ENCODE data around the gene TP53TG3E. TPM values are rescaled to one million over a fixed set of nuclear protein-coding genes. Genes with fewer than 3 reads are reported as not detected.
"Not testable (repeated sequence)": the region's sequence is repeated elsewhere in the genome, so short reads cannot be mapped to it uniquely, and the experiment has no call there.

Gene TP53TG3E, protein sequence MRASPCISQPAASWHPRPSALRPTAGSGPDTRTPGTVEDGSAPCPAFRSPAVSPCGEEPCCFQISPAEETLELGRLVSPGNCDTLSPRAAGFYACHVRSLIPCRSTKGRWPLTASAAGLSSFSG
- not detected for total RNA-seq

DNA sequence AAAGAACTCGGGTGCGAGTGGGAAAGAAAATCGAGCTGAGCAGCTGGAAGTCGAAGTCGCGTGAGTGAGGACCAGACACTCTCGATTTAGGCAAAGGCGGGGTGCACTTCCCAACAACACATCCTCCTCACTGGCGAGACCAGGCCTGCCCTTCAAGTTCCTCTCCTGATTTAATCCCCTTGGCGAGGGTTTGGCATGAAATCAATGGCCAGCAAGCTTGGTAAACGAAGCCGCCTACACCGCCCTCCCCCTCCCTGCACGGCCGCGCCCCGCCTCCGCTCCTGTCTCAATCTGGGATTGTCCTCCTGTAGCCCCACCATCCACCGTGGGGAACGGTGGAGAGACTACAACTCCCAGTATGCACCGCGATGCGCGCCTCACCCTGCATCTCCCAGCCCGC lies at the start of gene TP53TG3E:
TP53TG3E (plus strand) TSS at position 301 of the 400 bp plus-strand sequence; CDS start at position 369, 68 bp downstream.
- not testable (repeated sequence) for H3K4me3 ChIP-seq, H3K9me3 ChIP-seq, H3K36me3 ChIP-seq, H3K27ac ChIP-seq, H3K4me1 ChIP-seq, H3K27me3 ChIP-seq, ATAC-seq
- WGBS, 2 donors (ENCODE audit: low coverage in 1 of 2) = no CpG with 5 or more reads among the region's 25 CpGs

DNA sequence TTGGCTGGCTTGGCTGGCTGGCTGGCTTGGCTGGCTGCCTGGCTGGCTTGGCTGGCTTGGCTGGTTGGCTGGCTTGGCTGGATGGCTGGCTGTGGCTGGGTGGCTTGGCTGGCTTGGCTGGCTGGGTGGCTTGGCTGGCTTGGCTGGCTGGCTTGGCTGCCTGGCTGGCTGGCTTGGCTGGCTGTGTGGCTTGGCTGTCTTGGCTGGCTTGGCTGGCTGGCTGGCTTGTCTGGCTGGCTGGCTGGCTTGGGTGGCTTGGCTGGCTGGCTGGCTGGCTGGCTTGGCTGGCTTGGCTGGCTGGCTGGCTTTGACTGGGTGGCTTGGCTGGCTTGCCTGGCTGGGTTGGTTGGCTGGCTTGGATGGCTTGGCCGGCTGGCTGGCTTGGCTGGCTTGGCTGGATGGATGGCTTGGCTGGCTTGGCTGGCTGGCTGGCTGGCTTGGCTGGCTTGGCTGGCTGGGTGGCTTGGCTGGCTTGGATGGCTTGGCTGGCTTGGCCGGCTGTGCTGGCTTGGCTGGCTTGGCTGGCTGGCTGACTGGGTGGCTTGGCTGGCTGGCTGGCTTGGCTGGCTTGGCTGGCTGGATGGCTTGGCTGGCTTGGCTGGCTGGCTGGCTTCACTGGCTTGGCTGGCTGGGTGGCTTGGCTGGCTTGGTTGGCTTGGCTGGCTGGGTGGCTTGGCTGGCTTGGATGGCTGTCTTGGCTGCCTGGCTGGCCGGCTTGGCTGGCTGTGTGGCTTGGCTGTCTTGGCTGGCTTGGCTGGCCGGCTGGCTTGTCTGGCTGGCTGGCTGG lies 32.3 kb downstream of the TP53TG3E start:
- not testable (repeated sequence) for ATAC-seq, H3K4me3 ChIP-seq, H3K4me1 ChIP-seq, H3K27me3 ChIP-seq, H3K36me3 ChIP-seq, H3K27ac ChIP-seq
- peaks cover 0 to 23% (median 0%) of the 10 kb centered on the region in 3 donors for H3K9me3 ChIP-seq
- 36 to 73% methylated on average over 1 to 2 of the region's 4 CpGs for WGBS, 2 donors (ENCODE audit: low coverage in 1 of 2)

DNA sequence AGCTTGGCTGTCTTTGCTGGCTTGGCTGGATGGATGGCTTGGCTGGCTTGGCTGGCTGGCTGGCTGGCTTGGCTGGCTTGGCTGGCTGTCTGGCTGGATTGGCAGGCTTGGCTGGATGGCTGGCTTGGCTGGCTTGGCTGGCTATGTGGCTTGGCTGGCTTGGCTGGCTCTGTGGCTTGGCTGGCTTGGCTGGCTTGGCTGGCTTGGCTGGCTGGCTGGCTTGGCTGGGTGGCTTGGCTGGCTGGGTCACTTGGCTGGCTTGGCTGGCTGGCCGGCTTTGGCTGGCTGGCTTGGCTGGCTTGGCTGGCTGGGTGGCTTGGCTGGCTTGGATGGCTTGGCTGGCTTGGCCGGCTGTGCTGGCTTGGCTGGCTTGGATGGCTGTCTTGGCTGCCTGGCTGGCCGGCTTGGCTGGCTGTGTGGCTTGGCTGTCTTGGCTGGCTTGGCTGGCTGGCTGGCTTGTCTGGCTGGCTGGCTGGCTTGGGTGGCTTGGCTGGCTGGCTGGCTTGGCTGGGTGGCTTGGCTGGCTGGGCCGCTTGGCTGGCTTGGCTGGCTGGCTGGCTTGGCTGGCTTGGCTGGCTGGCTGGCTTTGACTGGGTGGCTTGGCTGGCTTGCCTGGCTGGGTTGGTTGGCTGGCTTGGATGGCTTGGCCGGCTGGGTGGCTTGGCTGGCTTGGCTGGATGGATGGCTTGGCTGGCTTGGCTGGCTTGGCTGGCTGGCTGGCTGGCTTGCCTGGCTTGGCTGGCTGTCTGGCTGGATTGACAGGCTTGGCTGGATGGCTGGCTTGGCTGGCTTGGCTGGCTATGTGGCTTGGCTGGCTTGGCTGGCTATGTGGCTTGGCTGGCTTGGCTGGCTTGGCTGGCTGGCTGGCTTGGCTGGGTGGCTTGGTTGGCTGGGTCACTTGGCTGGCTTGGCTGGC lies 33.8 kb downstream of the TP53TG3E start:
- not testable (repeated sequence) for H3K4me1 ChIP-seq, H3K36me3 ChIP-seq, H3K27me3 ChIP-seq, H3K4me3 ChIP-seq, ATAC-seq, H3K27ac ChIP-seq
- peaks cover 0 to 23% (median 0%) of the 10 kb centered on the region in 3 donors for H3K9me3 ChIP-seq
- WGBS, 2 donors (ENCODE audit: low coverage in 1 of 2) = 75 to 82% methylated on average over 3 to 4 of the region's 5 CpGs

DNA sequence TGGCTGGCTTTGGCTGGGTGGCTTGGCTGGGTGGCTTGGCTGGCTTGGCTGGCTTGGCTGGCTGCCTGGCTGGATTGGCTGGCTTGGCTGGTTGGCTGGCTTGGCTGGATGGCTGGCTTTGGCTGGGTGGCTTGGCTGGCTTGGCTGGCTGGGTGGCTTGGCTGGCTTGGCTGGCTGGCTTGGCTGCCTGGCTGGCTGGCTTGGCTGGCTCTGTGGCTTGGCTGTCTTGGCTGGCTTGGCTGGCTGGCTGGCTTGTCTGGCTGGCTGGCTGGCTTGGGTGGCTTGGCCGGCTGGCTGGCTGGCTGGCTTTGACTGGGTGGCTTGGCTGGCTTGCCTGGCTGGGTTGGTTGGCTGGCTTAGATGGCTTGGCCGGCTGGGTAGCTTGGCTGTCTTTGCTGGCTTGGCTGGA lies 34.4 kb downstream of the TP53TG3E start:
- H3K27ac ChIP-seq, H3K36me3 ChIP-seq, H3K4me1 ChIP-seq, H3K4me3 ChIP-seq, ATAC-seq, H3K27me3 ChIP-seq: not testable (repeated sequence)
- H3K9me3 ChIP-seq = peaks cover 0 to 23% (median 0%) of the 10 kb centered on the region in 3 donors
- WGBS, 2 donors (ENCODE audit: low coverage in 1 of 2) = 58 to 67% methylated on average over 2 of the region's 2 CpGs

DNA sequence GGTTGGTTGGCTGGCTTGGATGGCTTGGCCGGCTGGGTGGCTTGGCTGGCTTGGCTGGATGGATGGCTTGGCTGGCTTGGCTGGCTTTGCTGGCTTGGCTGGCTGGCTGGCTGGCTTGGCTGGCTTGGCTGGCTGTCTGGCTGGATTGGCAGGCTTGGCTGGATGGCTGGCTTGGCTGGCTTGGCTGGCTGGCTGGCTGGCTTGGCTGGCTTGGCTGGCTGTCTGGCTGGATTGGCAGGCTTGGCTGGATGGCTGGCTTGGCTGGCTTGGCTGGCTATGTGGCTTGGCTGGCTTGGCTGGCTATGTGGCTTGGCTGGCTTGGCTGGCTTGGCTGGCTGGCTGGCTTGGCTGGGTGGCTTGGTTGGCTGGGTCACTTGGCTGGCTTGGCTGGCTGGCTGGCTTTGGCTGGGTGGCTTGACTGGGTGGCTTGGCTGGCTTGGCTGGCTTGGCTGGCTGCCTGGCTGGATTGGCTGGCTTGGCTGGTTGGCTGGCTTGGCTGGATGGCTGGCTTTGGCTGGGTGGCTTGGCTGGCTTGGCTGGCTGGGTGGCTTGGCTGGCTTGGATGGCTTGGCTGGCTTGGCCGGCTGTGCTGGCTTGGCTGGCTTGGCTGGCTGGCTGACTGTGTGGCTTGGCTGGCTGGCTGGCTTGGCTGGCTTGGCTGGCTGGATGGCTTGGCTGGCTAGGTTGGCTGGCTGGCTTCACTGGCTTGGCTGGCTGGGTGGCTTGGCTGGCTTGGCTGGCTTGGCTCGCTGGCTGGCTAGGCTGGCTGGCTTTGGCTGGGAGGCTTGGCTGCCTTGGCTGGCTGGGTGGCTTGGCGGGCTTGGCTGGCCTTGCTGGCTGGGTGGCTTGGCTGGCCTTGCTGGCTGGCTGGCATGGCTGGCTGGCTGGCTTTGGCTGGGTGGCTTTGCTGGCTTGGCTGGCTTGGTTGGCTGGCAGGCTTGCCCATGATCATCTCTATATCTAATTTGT lies 35.3 kb downstream of the TP53TG3E start:
- H3K4me1 ChIP-seq, H3K27me3 ChIP-seq, H3K27ac ChIP-seq, H3K4me3 ChIP-seq, H3K36me3 ChIP-seq: not testable (repeated sequence)
- ATAC-seq = peak; percentile 80
- WGBS, 2 donors (ENCODE audit: low coverage in 1 of 2) = 66 to 76% methylated on average over 2 of the region's 4 CpGs
- H3K9me3 ChIP-seq = peaks cover 0 to 23% (median 0%) of the 10 kb centered on the region in 3 donors

Small RNA genes within 50 kb of the gene (small RNA-seq; reads per million reads assigned to genes)
- 0 reads per million in 4 donors for gene AC141257.3

Other genes starting within 250 kb of the TP53TG3E start
- gene TP53TG3C, start 110.1 kb upstream of the TP53TG3E start, total RNA-seq = not detected
- gene TP53TG3B, start 56.5 kb downstream of the TP53TG3E start, total RNA-seq = not detected
- not detected for gene TP53TG3F, start 155.3 kb downstream of the TP53TG3E start, total RNA-seq

Data from gastroesophageal sphincter (tissue), 4 donors.